ENCODE measurements around the gene CBL. TPM values are rescaled to one million over a fixed set of nuclear protein-coding genes. Genes with fewer than 3 reads are reported as not detected.

CBL gene
- total and polyA plus RNA-seq, 12 donors: 2.7 to 15.6 (median 8.2) TPM

DNA sequence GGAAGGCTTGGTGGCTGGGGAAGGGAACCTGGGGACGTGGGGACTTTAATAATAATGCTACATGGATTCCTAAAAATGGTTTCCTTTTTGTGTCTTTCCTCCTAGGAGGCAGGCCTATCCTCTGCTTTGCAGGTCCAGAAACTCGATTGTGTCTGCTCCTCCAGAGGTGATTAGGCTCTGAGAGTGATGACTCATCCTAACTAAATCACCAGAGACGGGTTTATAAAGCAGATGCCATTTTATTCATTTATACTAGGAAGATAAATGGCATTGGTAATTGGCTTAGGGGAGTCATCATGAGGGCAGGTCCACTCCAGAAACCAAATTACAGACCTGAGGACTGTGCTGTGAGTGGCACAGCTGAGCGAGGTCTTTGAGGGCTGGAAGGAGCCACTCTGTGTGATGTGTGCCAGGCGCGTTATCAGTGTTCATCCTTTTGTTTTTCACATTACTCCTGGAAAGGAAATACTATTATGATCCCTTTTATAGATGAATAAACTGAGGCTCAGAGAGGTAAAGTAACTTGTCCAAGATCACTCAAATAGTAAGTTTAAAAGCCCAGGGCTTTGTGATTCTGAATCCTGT is 30.6 kb upstream of the CBL start:
- 71 to 72% methylated on average over 6 of the region's 6 CpGs for WGBS, 2 donors
- H3K4me3 ChIP-seq: no peak overlapping the region
- H3K9me3 ChIP-seq: no peaks in the 10 kb centered on the region
- no peak overlapping the region for H3K27ac ChIP-seq
- intact Hi-C loops (cut with DNase I): no loop called here
- TF ChIP-seq, protein P1, sequence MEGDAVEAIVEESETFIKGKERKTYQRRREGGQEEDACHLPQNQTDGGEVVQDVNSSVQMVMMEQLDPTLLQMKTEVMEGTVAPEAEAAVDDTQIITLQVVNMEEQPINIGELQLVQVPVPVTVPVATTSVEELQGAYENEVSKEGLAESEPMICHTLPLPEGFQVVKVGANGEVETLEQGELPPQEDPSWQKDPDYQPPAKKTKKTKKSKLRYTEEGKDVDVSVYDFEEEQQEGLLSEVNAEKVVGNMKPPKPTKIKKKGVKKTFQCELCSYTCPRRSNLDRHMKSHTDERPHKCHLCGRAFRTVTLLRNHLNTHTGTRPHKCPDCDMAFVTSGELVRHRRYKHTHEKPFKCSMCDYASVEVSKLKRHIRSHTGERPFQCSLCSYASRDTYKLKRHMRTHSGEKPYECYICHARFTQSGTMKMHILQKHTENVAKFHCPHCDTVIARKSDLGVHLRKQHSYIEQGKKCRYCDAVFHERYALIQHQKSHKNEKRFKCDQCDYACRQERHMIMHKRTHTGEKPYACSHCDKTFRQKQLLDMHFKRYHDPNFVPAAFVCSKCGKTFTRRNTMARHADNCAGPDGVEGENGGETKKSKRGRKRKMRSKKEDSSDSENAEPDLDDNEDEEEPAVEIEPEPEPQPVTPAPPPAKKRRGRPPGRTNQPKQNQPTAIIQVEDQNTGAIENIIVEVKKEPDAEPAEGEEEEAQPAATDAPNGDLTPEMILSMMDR (IDR thresholded peaks at IDR 0.05): no peak
- no peak for ATAC-seq
- no peak for DNase-seq
- no peaks in the 10 kb centered on the region for H3K27me3 ChIP-seq
- peaks cover 0 to 20% (median 0%) of the 10 kb centered on the region in 9 donors for H3K4me1 ChIP-seq
- peaks cover 0 to 72% (median 29%) of the 10 kb centered on the region in 9 donors for H3K36me3 ChIP-seq

DNA sequence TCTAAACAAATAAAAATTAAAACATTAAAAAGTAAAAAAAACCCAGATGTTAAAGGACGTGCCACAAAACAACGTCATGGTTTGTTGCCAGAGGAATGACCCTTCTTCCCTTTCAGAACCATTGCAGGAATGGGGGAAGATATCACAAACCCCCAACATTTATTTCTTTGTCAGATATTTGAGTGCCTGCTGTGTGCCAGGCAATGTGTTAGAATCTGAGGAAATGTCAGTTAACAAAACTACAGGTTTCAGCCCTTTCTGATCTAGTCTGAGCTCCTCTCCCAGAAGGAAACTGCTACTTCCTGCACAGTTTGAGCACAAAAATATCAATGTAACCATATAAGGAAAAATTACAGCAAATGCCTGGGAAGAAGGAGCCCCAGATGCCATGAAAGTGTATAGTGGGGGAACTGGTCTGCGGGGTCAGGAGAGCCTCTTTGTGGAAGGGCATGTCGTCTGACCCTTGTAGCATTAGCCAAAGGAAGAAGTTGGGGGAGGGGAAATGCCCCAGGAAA is 27.9 kb upstream of the CBL start:
- Histone ChIP-seq H3K27me3 (no peaks in the 10 kb centered on the region), H3K4me3 (no peak overlapping the region), H3K27ac (peak overlapping the region in 2 of 10 donors; percentile 13 to 29), H3K36me3 (peaks cover 0 to 89% (median 29%) of the 10 kb centered on the region in 9 donors), H3K9me3 (no peaks in the 10 kb centered on the region), H3K4me1 (peaks cover 0 to 19% (median 0%) of the 10 kb centered on the region in 9 donors)
- peak in 1 of 8 donors; percentile 17 for ATAC-seq
- WGBS, 2 donors: 62% methylated on average over 4 of the region's 4 CpGs
- intact Hi-C loops (cut with DNase I): no loop called here
- no peak for DNase-seq
- TF ChIP-seq, protein P1 (IDR thresholded peaks at IDR 0.05): no peak

DNA sequence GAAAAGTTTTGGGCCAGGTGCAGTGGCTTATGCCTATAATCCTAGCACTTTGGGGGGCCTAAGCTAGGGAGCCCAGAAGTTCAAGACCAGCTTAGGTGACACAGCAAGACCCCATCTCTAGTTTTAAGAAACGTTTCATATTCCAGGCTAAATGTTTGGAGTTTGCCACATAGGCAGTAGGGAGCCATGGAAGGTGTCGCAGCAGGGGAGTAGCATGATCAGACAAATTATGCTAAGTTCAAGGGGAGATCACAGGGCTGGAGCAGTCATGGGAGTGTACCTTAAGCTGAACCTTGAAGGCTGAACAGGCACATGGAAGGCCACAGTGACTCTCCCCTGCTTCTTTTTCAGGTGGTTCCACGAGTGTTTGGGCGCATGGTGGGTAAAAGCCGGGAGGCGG is 26.8 kb upstream of the CBL start:
- no peak overlapping the region for H3K4me3 ChIP-seq
- H3K27ac ChIP-seq: no peak overlapping the region
- ATAC-seq (no peak), DNase-seq (no peak)
- intact Hi-C loops (cut with DNase I): no loop called here
- peaks cover 0 to 19% (median 0%) of the 10 kb centered on the region in 9 donors for H3K4me1 ChIP-seq
- TF ChIP-seq, protein P1 (IDR thresholded peaks at IDR 0.05): no peak
- peaks cover 0 to 87% (median 28%) of the 10 kb centered on the region in 9 donors for H3K36me3 ChIP-seq
- 94 to 96% methylated on average over 6 of the region's 6 CpGs for WGBS, 2 donors
- H3K27me3 ChIP-seq: no peaks in the 10 kb centered on the region
- H3K9me3 ChIP-seq: no peaks in the 10 kb centered on the region

DNA sequence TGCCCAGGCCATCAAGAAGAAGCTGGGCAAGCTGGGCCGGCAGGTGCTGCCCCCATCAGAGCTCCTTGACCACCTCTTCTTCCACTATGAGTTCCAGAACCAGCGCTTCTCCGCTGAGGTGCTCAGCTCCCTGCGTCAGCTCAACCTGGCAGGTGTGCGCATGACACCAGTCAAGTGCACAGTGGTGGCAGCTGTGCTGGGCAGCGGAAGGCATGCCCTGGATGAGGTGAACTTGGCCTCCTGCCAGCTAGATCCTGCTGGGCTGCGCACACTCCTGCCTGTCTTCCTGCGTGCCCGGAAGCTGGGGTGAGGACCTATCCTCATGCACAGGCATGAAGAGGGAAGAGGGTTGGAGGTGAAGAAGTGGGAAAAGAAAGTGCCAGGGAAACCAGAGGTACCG is 26.2 kb upstream of the CBL start:
- WGBS, 2 donors: 89 to 93% methylated on average over 10 of the region's 10 CpGs
- H3K4me3 ChIP-seq: no peak overlapping the region
- ATAC-seq: no peak
- H3K36me3 ChIP-seq: peaks cover 0 to 81% (median 22%) of the 10 kb centered on the region in 9 donors
- intact Hi-C loops (cut with DNase I): no loop called here
- H3K9me3 ChIP-seq: no peaks in the 10 kb centered on the region
- H3K4me1 ChIP-seq: peaks cover 0 to 19% (median 0%) of the 10 kb centered on the region in 9 donors
- H3K27me3 ChIP-seq: no peaks in the 10 kb centered on the region
- no peak overlapping the region for H3K27ac ChIP-seq
- no peak for DNase-seq
- TF ChIP-seq, protein P1 (IDR thresholded peaks at IDR 0.05): no peak
